MV-4-11 (cell line): Measurements from ENCODE around the gene CEP20.

ENCODE experiments used
- DNase-seq: peaks from one replicate; lab custom pipeline; 2025; lab: John Stamatoyannopoulos, UW

Gene CEP20

DNA sequence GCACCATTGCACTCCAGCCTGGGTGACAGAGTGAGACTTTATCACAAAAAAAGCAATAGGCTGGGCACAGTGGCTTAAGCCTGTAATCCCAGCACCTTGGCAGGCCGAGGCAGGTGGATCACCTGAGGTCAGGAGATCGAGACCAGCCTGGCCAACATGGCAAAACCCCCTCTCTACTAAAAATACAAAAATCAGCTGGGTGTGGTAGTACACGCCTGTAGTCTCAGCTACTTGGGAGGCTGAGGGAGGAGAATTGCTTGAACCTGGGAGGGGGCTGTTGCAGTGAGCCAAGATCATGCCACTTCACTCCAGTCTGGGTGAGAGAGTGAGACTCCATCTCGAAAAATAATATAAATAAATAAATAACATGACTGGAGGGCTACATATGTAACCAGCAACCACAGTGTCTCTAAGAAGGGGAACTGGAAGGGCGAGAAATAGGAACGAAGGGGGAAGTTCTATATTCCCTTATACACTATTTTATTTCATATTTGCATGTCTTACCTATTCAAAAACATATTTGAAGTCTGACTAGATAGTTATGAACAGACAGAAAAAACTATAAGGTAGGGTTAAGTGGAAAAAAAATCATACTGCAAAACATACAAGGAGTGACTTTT lies 57.5 kb downstream of the CEP20 start:
- peak; percentile 78 for DNase-seq

DNA sequence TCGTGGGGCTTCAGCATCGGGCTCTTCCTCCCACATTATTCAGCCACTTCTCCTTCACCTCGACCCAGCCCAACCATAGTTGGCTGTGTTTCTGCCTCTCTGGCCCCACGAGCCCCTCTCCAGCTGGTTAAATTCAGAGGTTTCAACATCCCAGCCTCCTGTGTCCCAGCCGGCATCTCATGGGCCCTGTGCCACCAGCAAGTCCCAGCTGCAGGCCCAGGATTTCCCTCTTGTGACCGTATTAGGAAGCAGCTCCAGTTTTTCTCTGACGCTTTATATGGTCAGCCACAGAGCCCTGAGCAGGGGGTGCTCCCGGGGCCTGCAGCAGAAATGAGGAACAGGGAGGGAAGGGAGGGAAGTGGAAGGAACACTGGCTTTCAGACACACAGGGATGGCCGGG lies 58.9 kb downstream of the CEP20 start:
- DNase-seq, result peak; percentile 81

DNA sequence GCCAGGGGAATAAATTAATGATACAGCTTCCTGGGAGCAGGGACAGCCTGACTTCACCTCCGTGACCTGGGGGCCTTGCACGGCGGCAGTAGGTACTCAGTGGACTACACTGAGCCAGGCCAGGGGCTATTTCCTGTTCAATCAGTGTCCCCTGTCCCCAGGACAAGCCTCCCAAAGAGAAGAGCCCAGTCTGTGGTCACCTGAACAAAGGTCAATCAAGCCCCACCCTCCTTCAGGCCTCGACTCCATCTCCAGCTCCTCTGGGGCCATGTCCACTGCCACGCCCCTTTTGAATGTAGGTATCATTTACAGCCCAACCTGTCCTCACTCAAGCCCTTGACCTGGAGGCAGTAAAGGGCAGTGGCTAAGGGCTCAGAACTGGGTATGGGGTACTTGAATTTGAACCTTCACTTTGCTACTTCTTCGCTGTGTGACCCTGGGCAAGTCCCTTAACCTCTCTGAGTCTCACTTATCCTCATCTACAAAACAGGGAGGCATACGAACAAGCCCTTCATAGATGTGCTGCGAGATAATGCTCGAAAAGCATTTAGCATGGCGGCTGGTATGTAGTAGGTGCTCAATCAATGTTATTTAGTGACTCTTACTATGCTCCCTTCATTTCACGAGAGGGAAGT lies 60.6 kb downstream of the CEP20 start:
- DNase-seq, result no peak

DNA sequence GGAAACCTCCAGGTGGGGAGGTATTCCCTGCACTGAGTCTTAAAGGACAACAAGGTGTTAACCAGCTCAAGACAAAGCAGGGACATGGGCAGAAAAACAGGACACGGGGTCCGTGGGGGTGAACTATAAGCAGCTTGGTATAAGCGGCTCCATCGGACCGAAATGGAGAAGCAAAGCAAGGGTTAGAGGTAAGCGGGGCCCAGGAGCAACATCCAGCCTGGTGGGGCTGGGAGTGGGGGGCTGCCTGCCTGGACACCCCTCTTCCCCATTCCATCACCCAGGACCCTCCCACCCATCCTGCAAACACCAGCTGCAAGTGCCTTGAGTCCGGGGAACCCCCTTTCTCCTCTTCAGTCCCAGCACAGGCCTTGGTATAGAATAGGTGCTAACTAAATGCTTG lies 61.1 kb downstream of the CEP20 start:
- no peak for DNase-seq

DNA sequence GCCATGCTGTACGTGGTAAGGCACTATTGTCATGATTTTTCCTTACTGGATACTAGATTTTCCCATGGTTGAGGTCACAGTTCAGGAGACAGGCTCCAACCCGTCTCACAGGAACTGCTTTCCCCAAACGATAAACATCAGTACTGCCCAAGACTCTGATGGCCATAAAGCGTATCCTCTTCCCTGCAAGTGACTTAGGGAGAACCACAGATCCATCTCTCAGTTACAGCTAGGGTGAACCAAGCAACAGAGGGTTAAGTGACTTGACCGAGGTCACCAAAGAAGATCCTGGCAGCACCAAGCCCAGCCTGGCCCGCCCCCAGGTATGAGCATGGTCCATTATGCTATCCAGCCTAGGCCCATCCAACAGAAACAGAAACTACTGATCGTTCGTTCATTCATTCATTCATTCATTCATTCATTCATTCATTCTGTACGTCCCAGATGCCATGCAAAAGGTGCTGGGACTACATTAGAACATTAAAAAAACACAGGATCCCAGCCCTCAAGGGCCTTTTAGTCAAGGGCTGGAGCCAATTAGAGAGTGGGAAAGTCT lies 62.6 kb downstream of the CEP20 start:
- no peak for DNase-seq

DNA sequence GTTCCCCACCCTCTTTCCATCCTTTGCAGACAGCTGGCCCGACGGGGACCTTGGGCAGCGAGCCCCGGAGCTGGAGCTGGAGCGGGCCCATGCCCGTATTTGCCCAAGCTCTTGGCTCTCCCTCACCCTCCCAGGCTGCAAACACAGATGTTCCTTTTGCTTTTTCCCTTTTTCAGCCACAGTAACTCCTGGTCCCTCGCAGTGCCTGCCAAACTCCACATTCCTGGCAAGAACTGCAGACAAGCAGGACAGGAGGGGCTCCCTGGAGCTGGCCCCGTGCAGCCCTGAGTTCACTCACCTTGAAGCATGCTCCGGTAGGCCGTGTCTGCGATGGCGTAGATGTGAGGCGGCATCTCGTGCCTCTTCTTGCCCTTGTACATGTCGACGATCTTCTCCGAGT lies 65.4 kb downstream of the CEP20 start:
- no peak for DNase-seq

DNA sequence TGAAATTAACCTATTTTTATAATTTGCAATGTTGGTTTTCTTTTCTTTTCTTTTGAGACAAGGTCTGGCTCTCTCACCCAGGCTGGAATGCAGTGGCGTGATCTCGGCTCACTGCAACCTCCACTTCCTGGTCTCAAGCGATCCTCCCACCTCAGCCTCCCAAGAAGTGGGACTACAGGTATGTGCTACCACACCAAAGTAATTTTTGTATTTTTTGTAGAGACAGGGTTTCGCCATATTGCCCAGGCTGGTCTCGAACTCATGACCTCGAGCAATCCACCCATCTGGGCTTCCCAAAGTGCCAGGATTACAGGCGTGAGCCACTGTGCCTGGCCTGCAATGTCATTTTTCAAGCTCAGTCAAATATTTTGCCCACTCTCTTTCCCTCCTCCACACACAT lies 67.6 kb downstream of the CEP20 start:
- DNase-seq, result no peak

DNA sequence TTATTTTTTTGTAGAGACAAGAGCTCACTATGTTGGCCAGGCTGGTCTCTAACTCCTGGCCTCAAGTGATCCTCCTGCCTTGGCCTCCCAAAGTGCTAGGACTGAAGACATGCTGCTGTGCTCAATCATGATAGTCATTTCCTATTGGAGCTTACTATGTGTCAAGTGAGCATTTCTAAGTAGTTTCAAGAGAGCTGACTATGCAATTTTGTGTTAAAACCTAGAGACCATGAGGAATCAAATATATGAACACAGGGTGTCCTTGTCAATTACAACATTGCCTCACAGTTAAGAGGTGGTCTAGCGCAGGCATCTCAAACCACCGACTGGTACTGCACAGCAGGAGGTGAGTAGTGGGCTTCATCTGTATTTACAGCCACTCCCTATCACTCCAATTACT lies 69.4 kb downstream of the CEP20 start:
- no peak for DNase-seq

DNA sequence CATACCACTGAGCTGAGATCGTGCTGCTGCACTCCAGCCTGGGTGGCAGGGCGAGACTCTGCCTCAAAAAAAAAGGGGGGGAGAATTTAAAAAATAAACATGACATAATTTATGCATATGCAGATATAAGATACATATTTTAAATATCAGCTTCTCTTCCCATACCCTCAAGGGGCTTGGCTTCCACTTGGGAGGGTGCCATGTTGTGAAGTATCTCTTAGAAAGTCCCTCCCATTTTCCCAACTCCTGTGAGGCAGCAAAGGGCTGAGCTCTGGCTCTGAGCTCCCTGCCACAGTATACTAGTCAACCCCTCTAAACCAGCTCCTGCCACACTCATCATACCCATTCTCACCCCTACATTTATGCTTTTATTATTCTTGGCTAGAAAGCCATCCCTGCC lies 71.0 kb downstream of the CEP20 start:
- no peak for DNase-seq

DNA sequence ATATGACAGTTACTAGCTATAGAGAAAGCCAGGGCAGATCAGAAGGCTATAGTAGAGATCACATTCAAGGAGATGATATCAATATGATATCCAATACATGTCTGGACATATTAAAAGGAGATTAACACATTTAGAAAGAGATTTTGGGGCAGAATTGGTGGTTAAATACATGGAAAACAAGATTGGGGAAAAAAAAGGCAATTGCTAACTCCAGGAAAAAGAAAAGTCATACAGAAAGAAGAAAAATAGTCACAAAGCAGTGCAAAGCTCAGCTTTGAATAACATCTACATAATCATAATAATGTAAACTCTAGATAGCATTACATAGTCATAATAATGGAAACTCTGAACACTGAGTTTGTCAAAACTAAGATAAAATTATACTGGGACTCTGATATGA lies 72.2 kb downstream of the CEP20 start:
- DNase-seq, result no peak
